Measurements from ENCODE around the gene PGM5.

Gene PGM5

GRCh38 chr9:68498816-68499215 lies 142.4 kb downstream of the PGM5 start:
- DNase-seq (no peak), ATAC-seq (replicated peaks) (no peak)
- no peaks in the 10 kb centered on the region for H3K4me1 Mint-ChIP-seq (ENCODE audit: low read depth in 2 of 2)
- H3K27me3 Mint-ChIP-seq: peaks cover 11 to 14% of the 10 kb centered on the region in 2 donors
- no peaks in the 10 kb centered on the region for H3K36me3 Mint-ChIP-seq (ENCODE audit: insufficient read depth)
- no peak overlapping the region for H3K4me3 Mint-ChIP-seq
- no peak overlapping the region for H3K27ac Mint-ChIP-seq
- H3K9me3 Mint-ChIP-seq: peaks cover 0 to 1% of the 10 kb centered on the region in 2 donors

GRCh38 chr9:68500457-68501381 lies 144.3 kb downstream of the PGM5 start:
- DNase-seq: no peak
- Mint-ChIP-seq H3K27me3 (peaks cover 11 to 14% of the 10 kb centered on the region in 2 donors), H3K27ac (no peak overlapping the region), H3K9me3 (peaks cover 0 to 1% of the 10 kb centered on the region in 2 donors), H3K36me3 (ENCODE audit: insufficient read depth) (no peaks in the 10 kb centered on the region), H3K4me1 (ENCODE audit: low read depth in 2 of 2) (no peaks in the 10 kb centered on the region), H3K4me3 (no peak overlapping the region)
- ATAC-seq (replicated peaks): no peak

GRCh38 chr9:68502279-68502678 lies 145.9 kb downstream of the PGM5 start:
- Mint-ChIP-seq H3K36me3 (ENCODE audit: insufficient read depth) (no peaks in the 10 kb centered on the region), H3K4me1 (ENCODE audit: low read depth in 2 of 2) (no peaks in the 10 kb centered on the region), H3K27ac (no peak overlapping the region), H3K4me3 (no peak overlapping the region), H3K27me3 (peaks cover 7 to 14% of the 10 kb centered on the region in 2 donors), H3K9me3 (peaks cover 0 to 1% of the 10 kb centered on the region in 2 donors)
- DNase-seq: no peak
- no peak for ATAC-seq (replicated peaks)

GRCh38 chr9:68505681-68506409 lies 149.4 kb downstream of the PGM5 start:
- H3K36me3 Mint-ChIP-seq (ENCODE audit: insufficient read depth): no peaks in the 10 kb centered on the region
- H3K27me3 Mint-ChIP-seq: peaks cover 5 to 14% of the 10 kb centered on the region in 2 donors
- no peak for DNase-seq
- H3K9me3 Mint-ChIP-seq: no peaks in the 10 kb centered on the region
- H3K27ac Mint-ChIP-seq: no peak overlapping the region
- no peak overlapping the region for H3K4me3 Mint-ChIP-seq
- no peaks in the 10 kb centered on the region for H3K4me1 Mint-ChIP-seq (ENCODE audit: low read depth in 2 of 2)
- no peak for ATAC-seq (replicated peaks)

- Mint-ChIP-seq H3K27me3 (peaks cover 5 to 11% of the 10 kb centered on the region in 2 donors), H3K9me3 (no peaks in the 10 kb centered on the region), H3K27ac (no peak overlapping the region), H3K36me3 (ENCODE audit: insufficient read depth) (no peaks in the 10 kb centered on the region), H3K4me1 (ENCODE audit: low read depth in 2 of 2) (no peaks in the 10 kb centered on the region), H3K4me3 (no peak overlapping the region)
- ATAC-seq (replicated peaks): no peak
- no peak for DNase-seq
Observed at GRCh38 chr9:68506551-68506950, 150.1 kb downstream of the PGM5 start.

- no peaks in the 10 kb centered on the region for H3K36me3 Mint-ChIP-seq (ENCODE audit: insufficient read depth)
- no peaks in the 10 kb centered on the region for H3K9me3 Mint-ChIP-seq
- peaks cover 5 to 11% of the 10 kb centered on the region in 2 donors for H3K27me3 Mint-ChIP-seq
- H3K27ac Mint-ChIP-seq: no peak overlapping the region
- no peak overlapping the region for H3K4me3 Mint-ChIP-seq
- DNase-seq: no peak
- no peak for ATAC-seq (replicated peaks)
- H3K4me1 Mint-ChIP-seq (ENCODE audit: low read depth in 2 of 2): no peaks in the 10 kb centered on the region
Observed at GRCh38 chr9:68507130-68507805, 150.9 kb downstream of the PGM5 start.

GRCh38 chr9:68507806-68508145 lies 151.4 kb downstream of the PGM5 start:
- no peak for ATAC-seq (replicated peaks)
- H3K4me1 Mint-ChIP-seq (ENCODE audit: low read depth in 2 of 2): no peaks in the 10 kb centered on the region
- peaks cover 5 to 11% of the 10 kb centered on the region in 2 donors for H3K27me3 Mint-ChIP-seq
- H3K36me3 Mint-ChIP-seq (ENCODE audit: insufficient read depth): no peaks in the 10 kb centered on the region
- no peaks in the 10 kb centered on the region for H3K9me3 Mint-ChIP-seq
- no peak overlapping the region for H3K27ac Mint-ChIP-seq
- H3K4me3 Mint-ChIP-seq: no peak overlapping the region
- DNase-seq: no peak

- peaks cover 5 to 11% of the 10 kb centered on the region in 2 donors for H3K27me3 Mint-ChIP-seq
- H3K9me3 Mint-ChIP-seq: no peaks in the 10 kb centered on the region
- ATAC-seq (replicated peaks) (no peak), DNase-seq (no peak)
- H3K27ac Mint-ChIP-seq: no peak overlapping the region
- no peaks in the 10 kb centered on the region for H3K4me1 Mint-ChIP-seq (ENCODE audit: low read depth in 2 of 2)
- H3K36me3 Mint-ChIP-seq (ENCODE audit: insufficient read depth): no peaks in the 10 kb centered on the region
- H3K4me3 Mint-ChIP-seq: no peak overlapping the region
Observed at GRCh38 chr9:68508547-68508946, 152.1 kb downstream of the PGM5 start.

GRCh38 chr9:68509689-68510088 lies 153.3 kb downstream of the PGM5 start:
- Mint-ChIP-seq H3K4me3 (no peak overlapping the region), H3K9me3 (no peaks in the 10 kb centered on the region), H3K4me1 (ENCODE audit: low read depth in 2 of 2) (no peaks in the 10 kb centered on the region), H3K36me3 (ENCODE audit: insufficient read depth) (peaks cover 3% of the 10 kb centered on the region), H3K27me3 (peaks cover 5 to 11% of the 10 kb centered on the region in 2 donors), H3K27ac (no peak overlapping the region)
- DNase-seq (no peak), ATAC-seq (replicated peaks) (no peak)

- ATAC-seq (replicated peaks): no peak
- peaks cover 5 to 24% of the 10 kb centered on the region in 2 donors for H3K27me3 Mint-ChIP-seq
- H3K27ac Mint-ChIP-seq: no peak overlapping the region
- H3K4me1 Mint-ChIP-seq (ENCODE audit: low read depth in 2 of 2): no peaks in the 10 kb centered on the region
- DNase-seq: no peak
- peaks cover 3% of the 10 kb centered on the region for H3K36me3 Mint-ChIP-seq (ENCODE audit: insufficient read depth)
- H3K4me3 Mint-ChIP-seq: no peak overlapping the region
- H3K9me3 Mint-ChIP-seq: no peaks in the 10 kb centered on the region
Observed at GRCh38 chr9:68513385-68513784, 157.0 kb downstream of the PGM5 start.

GRCh38 chr9:68513981-68514380 lies 157.6 kb downstream of the PGM5 start:
- Mint-ChIP-seq H3K36me3 (ENCODE audit: insufficient read depth) (peaks cover 3% of the 10 kb centered on the region), H3K27me3 (peaks cover 5 to 25% of the 10 kb centered on the region in 2 donors), H3K27ac (no peak overlapping the region), H3K4me1 (ENCODE audit: low read depth in 2 of 2) (no peaks in the 10 kb centered on the region), H3K4me3 (no peak overlapping the region), H3K9me3 (no peaks in the 10 kb centered on the region)
- DNase-seq (no peak), ATAC-seq (replicated peaks) (no peak)

GRCh38 chr9:68515326-68516017 lies 159.1 kb downstream of the PGM5 start:
- Mint-ChIP-seq H3K4me3 (no peak overlapping the region), H3K4me1 (ENCODE audit: low read depth in 2 of 2) (no peaks in the 10 kb centered on the region), H3K27ac (no peak overlapping the region), H3K27me3 (peaks cover 0 to 16% of the 10 kb centered on the region in 2 donors), H3K9me3 (no peaks in the 10 kb centered on the region), H3K36me3 (ENCODE audit: insufficient read depth) (peaks cover 3% of the 10 kb centered on the region)
- ATAC-seq (replicated peaks) (no peak), DNase-seq (no peak)

- Mint-ChIP-seq H3K4me3 (no peak overlapping the region), H3K36me3 (ENCODE audit: insufficient read depth) (no peaks in the 10 kb centered on the region)
Observed at GRCh38 chr9:68522131-68522530, 165.7 kb downstream of the PGM5 start.

More at GRCh38 chr9:68522131-68522530, 165.7 kb downstream of the PGM5 start:
- DNase-seq (no peak), ATAC-seq (replicated peaks) (no peak)
- Mint-ChIP-seq H3K27ac (no peak overlapping the region), H3K27me3 (peaks cover 5 to 30% of the 10 kb centered on the region in 2 donors), H3K9me3 (no peaks in the 10 kb centered on the region), H3K4me1 (ENCODE audit: low read depth in 2 of 2) (no peaks in the 10 kb centered on the region)
